Measurements from ENCODE around the gene MUC5AC. TPM values are rescaled to one million over a fixed set of nuclear protein-coding genes. Genes with fewer than 3 reads are reported as not detected.

MUC5AC gene
- total RNA-seq, 2 donors from 2014 or later: not detected

DNA sequence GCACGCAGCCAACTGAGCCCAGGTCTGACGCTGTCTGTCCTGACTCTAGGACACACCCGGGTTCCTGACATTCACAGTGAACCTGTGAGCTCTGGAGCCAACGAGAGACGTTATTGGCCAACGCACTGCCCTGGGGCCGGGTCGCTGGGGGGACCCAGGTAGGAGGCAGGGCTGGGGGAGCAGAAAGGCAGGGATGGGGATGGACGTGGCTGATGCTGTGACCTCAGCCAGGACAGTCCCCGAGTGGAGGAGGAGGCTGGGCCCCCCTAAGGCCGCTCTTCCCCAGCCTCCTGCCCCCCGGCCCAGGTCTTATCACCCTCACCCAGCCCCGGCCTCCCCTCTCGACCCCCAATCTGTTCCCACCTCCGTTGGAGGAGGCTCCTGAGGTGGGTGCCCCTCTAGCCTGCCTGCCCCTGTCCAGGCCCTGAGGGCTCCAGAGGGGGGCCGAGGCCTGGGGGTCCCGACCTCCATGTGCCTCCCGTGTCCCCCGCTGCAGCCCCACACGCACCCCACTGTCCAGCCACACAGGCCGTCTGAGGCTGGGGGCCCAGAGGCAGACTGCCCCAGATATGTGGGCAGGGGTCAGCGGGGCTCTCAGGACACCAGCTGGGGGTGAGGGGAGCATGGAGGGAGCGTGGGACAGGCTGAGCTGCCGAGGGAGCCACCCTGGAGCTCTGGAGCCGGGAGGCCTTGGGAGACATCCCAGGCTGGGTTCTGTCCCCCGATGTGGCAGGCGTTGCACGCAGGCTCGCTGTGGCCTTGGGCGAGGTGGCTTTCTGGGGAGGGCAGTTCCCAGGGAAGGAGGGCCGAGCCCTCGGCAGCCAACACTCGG, 29.2 kb upstream of the MUC5AC start:
- ATAC-seq (no peak), DNase-seq (no peak)
- Mint-ChIP-seq H3K4me3 (no peak overlapping the region), H3K4me1 (no peaks in the 10 kb centered on the region), H3K27me3 (peaks cover 10% of the 10 kb centered on the region), H3K36me3 (ENCODE audit: low read depth) (peaks cover 4% of the 10 kb centered on the region), H3K27ac (no peak overlapping the region)
- peaks cover under 1% of the 10 kb centered on the region for H3K9me3 ChIP-seq (ENCODE audit: control insufficient read depth, low read length, poor library complexity, severe bottlenecking)

DNA sequence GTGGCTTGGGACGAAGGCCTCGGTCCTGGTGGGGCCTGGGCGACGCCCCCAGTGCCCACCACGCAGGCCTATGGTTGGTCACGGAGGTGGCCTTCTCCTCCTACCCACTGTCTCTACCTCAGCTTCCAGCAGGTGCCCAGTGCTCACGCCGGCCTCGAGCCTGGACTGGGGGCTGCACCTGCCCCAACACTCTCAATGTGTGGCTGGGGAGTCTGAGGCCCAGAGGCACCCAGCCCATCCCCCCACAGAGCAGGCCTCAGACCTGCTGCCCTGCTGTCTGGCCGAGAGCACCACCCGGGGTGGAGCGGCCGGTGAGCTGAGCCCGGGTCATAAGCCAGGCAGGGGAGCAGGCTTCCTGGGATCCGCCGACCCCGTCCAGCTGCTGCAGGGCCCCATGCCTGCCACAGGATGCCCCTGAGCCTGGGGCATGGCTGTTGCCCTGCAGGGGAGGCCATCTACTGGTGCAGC, 28.6 kb upstream of the MUC5AC start:
- no peak for ATAC-seq
- peaks cover 10% of the 10 kb centered on the region for H3K27me3 Mint-ChIP-seq
- no peak for DNase-seq
- H3K4me1 Mint-ChIP-seq: no peaks in the 10 kb centered on the region
- H3K9me3 ChIP-seq (ENCODE audit: control insufficient read depth, low read length, poor library complexity, severe bottlenecking): peaks cover 5% of the 10 kb centered on the region
- H3K36me3 Mint-ChIP-seq (ENCODE audit: low read depth): peaks cover 4% of the 10 kb centered on the region
- H3K27ac Mint-ChIP-seq: no peak overlapping the region
- no peak overlapping the region for H3K4me3 Mint-ChIP-seq

DNA sequence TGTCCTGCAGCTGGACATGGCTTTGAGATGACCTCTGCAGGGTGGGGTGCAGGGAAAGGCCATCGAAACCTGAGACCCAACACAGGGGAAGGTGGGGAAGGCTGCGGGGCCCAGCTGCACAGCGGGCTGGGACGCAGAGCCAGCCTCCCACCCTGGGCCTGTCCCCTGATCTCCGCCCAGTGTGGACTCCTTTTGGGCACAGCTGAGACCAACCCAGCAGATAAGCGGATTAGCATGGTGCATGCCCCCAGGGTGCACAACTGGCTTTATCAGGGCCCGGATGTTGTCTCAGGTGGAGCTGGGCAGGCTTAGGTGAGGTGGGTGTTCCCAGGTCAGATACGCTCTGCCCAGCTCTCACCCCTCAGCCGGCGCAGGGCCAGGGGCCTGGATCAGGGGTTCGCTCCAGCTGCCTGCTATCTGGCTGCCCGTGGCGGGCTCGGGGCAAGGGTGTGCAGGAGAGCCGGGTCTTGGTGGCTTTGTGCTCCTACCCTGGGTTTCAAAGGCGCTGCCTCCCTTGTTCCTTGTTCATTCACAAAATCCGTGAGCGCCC, 28.1 kb upstream of the MUC5AC start:
- ATAC-seq (no peak), DNase-seq (no peak)
- H3K9me3 ChIP-seq (ENCODE audit: control insufficient read depth, low read length, poor library complexity, severe bottlenecking): peaks cover 5% of the 10 kb centered on the region
- Mint-ChIP-seq H3K36me3 (ENCODE audit: low read depth) (peaks cover 4% of the 10 kb centered on the region), H3K27me3 (peaks cover 10% of the 10 kb centered on the region), H3K4me3 (no peak overlapping the region), H3K4me1 (no peaks in the 10 kb centered on the region), H3K27ac (no peak overlapping the region)

DNA sequence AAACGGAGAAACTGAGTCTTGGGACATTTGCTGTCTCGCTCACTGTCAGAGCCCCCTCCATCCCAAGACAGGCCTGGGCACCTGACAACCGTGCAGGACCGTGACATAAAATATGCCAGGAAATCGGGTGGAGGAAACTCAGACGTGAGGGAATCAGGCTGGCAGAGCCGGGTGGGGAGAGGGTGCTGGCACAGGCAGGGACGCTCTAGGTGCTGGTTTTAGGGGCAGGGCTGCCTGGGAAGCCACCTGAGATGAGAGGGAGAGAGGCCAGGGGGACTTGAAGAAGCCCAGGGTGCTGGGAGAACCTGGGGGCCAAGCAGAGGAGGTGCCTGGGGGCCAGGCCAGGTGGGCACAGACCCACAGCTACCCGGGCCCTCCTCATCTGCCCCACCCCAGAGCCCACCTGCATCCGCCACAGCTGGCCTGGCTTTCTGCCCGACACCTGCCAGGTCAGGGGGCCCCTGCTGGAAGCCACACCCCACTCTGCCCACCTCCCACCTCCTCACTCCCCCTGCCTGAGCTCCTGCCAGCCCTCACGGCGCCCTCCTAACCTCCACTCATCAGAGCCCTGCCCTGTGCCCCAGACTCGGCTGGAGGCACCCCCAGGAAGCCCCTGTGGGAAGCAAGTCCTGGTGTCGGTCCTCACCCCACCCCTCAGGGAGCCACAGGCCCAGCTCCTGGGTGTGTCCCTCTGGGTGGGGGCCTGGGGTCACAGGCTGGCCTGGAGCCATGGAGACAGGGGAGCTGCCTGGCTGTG, 27.3 kb upstream of the MUC5AC start:
- peaks cover 5% of the 10 kb centered on the region for H3K9me3 ChIP-seq (ENCODE audit: control insufficient read depth, low read length, poor library complexity, severe bottlenecking)
- Mint-ChIP-seq H3K4me1 (no peaks in the 10 kb centered on the region), H3K27me3 (peaks cover 10% of the 10 kb centered on the region), H3K27ac (no peak overlapping the region), H3K4me3 (no peak overlapping the region), H3K36me3 (ENCODE audit: low read depth) (peaks cover 4% of the 10 kb centered on the region)
- no peak for DNase-seq
- ATAC-seq: no peak

DNA sequence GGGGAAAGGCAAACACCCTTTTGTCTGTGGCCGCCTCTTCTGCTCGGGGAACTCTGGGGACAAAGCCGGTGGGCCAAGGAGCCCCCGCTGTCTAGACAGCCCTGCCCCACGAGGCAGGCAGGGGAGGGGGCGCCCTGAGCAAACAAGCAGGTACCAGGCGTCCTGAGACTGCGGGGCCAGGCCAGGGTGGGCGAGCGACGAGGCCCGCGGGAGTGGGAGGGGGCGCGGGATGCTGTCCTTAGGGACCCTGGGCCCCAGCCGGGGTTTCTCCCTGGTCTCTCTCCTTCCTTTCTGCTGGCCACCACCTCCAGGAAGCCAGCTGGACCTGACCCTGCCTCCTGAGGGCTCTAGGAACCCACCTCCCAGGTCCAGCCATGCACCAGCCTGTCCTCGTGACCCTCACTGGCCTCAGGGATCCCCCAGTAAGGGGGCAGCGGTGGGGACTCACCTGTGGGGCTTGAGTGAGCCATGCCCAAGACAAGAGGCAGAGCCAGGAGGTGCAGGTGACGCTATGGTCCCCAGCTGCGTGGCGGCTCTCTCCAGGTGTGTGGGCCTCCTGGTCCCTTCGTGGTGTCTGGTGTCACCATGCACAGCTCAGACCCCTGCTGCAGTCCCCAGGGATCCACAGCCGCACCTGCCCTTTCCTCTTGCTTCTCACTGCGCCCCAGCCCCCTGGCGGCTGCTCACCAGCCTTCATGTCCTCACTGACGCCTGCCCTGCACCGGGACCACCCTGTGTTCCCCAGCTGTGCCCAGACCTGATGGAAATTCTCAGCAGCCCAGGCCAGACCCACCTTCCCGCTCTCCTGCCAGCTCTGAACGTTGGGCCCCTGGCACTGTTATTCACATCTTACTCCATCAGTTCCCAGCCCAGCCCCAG, 26.5 kb upstream of the MUC5AC start:
- Mint-ChIP-seq H3K4me1 (no peaks in the 10 kb centered on the region), H3K27me3 (peaks cover 10% of the 10 kb centered on the region), H3K36me3 (ENCODE audit: low read depth) (peaks cover 4% of the 10 kb centered on the region), H3K27ac (no peak overlapping the region), H3K4me3 (no peak overlapping the region)
- ATAC-seq (no peak), DNase-seq (no peak)
- peaks cover 5% of the 10 kb centered on the region for H3K9me3 ChIP-seq (ENCODE audit: control insufficient read depth, low read length, poor library complexity, severe bottlenecking)

DNA sequence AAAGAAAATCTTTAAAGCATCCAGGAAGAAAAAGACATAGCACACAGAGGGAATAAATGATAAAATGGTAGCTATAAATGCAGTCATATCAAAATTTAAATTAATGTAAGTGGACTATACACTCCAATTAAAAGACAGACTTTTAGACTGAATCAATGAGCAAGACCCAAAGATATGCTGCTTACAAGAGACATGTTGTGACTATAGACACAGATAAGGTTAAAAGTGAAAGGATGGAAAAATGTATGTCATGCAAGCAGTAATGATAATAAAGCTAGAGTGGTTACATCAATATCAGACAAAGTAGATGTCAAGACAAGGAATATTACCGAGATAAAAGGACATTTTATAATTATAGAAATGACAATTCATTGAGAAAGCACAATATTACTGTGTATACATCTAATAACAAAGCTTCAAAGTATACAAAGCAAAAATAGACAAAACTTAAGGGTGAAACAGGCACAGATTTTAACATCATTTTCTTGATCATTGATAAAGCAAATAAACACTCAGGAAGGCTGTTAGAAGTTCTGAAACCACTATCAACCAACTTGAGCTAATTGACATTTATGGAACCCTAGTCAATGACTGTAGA, 22.8 kb upstream of the MUC5AC start:
- Mint-ChIP-seq H3K36me3 (ENCODE audit: low read depth) (peaks cover 4% of the 10 kb centered on the region), H3K4me3 (no peak overlapping the region), H3K27me3 (peaks cover 10% of the 10 kb centered on the region), H3K27ac (no peak overlapping the region), H3K4me1 (no peaks in the 10 kb centered on the region)
- ATAC-seq (no peak), DNase-seq (no peak)
- H3K9me3 ChIP-seq (ENCODE audit: control insufficient read depth, low read length, poor library complexity, severe bottlenecking): peaks cover 5% of the 10 kb centered on the region

DNA sequence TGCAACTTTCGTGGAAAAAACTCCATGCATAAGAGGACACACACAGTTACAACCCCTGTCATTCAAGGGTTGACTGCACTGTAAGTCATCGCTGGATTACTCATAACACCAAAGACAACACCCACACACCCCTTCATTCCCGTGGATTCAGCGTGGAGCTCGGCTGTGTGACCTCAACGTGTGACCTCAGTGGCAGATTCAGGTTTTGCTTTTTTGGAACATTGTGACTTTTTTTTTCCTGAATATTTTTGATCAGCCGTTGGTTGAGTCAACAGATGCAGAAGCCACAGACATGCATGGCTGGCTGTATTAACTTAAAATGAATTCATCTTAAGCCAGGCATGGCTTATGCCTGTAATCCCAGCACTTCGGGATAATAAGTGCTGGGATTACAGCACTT, 19.7 kb upstream of the MUC5AC start:
- Mint-ChIP-seq H3K4me1 (no peaks in the 10 kb centered on the region), H3K27me3 (no peaks in the 10 kb centered on the region), H3K4me3 (no peak overlapping the region), H3K36me3 (ENCODE audit: low read depth) (no peaks in the 10 kb centered on the region), H3K27ac (no peak overlapping the region)
- ATAC-seq: no peak
- DNase-seq: no peak
- H3K9me3 ChIP-seq (ENCODE audit: control insufficient read depth, low read length, poor library complexity, severe bottlenecking): peaks cover 5% of the 10 kb centered on the region

DNA sequence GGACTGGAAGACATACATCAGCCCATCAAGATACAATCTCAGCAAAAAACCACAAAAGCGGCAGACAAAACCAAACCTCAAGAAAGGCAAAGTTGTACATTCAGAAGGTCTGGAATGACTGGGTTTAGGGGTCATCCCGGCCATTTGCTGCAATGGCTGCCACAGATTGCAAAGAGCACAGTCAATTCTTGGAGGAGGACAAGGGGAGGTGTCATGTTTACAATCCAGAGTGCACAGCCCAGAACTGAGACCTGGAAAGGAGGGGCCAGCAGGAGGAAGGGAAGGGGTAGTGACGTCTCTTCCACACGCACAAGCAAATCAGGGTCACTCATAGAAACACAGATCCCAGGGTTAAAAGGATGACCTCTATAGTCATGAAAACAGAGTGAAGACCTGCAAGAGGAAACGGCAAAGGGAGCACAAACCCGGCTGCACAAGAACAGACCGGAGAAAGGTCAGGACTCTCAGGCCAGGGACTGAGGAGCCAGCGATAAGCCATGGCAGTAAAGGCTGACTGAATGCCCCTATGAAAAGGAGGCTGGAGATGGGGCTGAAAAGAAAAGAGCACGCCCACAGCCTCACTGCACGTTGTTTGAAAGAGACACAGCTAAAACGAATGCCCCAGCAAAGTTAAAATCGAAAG, 18.2 kb upstream of the MUC5AC start:
- no peak for ATAC-seq
- no peaks in the 10 kb centered on the region for H3K27me3 Mint-ChIP-seq
- no peak overlapping the region for H3K4me3 Mint-ChIP-seq
- no peak overlapping the region for H3K27ac Mint-ChIP-seq
- DNase-seq: no peak
- H3K36me3 Mint-ChIP-seq (ENCODE audit: low read depth): no peaks in the 10 kb centered on the region
- H3K9me3 ChIP-seq (ENCODE audit: control insufficient read depth, low read length, poor library complexity, severe bottlenecking): no peaks in the 10 kb centered on the region
- H3K4me1 Mint-ChIP-seq: no peaks in the 10 kb centered on the region

DNA sequence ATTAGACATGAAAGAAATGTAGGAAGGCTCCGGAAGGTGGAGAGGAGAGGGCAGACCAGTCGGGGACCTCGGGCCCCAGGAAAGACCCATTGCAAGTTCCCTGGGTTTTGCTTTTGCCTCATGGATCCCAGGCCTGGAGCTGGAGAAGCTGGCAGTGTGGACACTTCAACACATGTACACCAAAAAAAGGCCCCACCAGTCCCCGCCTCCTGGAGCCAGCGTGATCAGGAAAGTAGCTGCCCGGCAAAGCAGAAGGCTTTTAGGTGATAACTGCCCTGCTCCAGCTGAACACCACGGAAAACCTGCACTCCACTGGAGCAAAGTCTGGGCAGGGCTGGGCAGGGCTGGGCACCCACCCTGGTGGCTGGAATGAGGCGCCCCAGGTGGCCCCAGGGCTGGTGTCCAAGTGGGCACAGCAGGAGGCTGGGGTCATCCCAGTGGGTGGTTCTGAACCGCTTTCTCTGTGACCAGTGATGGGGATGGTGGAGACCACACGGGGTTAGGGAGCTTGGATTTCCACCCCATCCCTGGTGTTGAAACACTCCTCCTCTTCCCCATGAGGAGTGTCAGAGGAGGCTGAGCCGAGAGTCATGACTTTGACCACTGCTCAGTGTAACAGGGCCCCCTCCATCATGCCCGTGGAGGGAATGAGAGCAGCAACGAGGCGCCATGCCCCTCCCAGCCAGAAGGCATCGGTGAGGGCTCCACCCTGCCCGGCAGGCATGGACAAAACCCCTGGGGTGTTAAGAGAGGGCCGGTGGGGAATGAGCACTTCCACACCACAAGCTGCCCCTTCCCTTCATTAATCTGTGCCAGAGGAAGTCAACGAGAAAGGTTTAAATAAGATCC, 16.9 kb upstream of the MUC5AC start:
- H3K9me3 ChIP-seq (ENCODE audit: control insufficient read depth, low read length, poor library complexity, severe bottlenecking): no peaks in the 10 kb centered on the region
- ATAC-seq (no peak), DNase-seq (no peak)
- no peaks in the 10 kb centered on the region for H3K27me3 Mint-ChIP-seq
- H3K4me3 Mint-ChIP-seq: no peak overlapping the region
- H3K36me3 Mint-ChIP-seq (ENCODE audit: low read depth): no peaks in the 10 kb centered on the region
- no peak overlapping the region for H3K27ac Mint-ChIP-seq
- no peaks in the 10 kb centered on the region for H3K4me1 Mint-ChIP-seq

DNA sequence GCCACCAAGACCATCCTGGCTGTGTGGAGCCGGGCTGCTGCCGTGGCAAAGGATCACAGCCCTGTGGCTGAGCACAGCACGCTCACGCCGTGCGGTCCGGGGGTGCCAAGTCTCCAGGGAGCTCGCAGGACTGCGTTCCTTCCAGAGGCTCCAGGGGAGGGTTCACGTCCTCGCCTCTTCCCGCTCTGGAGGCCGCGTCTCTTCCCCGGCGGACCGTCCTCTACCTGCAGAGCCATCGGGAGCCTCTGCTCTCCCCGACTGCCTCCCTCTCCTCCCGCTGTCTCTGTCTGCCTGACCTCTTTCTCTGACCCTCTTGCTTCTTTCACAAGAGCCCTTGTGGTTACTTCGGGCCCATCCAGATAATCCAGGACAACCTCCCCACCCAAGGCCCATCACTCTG, 11.4 kb upstream of the MUC5AC start:
- no peaks in the 10 kb centered on the region for H3K4me1 Mint-ChIP-seq
- no peaks in the 10 kb centered on the region for H3K27me3 Mint-ChIP-seq

DNA sequence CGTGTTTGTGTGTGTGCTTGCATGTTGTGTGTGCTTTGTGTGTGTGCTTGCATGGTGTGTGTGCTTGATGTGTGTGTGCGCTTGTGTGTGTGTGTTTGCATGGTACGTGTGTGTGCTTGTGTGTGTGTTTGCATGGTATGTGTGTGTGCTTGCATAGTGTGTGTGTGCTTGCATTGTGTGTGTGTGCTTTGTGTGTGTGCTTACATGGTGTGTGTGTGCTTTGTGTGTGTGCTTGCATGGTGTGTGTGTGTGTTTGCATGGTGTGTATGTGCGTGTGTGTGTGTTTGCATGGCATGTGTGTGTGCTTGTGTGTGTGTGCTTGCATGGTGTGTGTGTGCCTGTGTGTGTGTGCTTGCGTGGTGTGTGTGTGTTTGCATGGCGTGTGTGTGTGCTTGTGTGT, 10.0 kb upstream of the MUC5AC start:
- no peaks in the 10 kb centered on the region for H3K4me1 Mint-ChIP-seq
- DNase-seq: no peak

More for the DNA sequence above, 11.4 kb upstream of the MUC5AC start:
- H3K4me3 Mint-ChIP-seq: no peak overlapping the region
- DNase-seq (no peak), ATAC-seq (no peak)
- H3K36me3 Mint-ChIP-seq (ENCODE audit: low read depth): no peaks in the 10 kb centered on the region
- no peak overlapping the region for H3K27ac Mint-ChIP-seq
- H3K9me3 ChIP-seq (ENCODE audit: control insufficient read depth, low read length, poor library complexity, severe bottlenecking): no peaks in the 10 kb centered on the region

More for the DNA sequence above, 10.0 kb upstream of the MUC5AC start:
- Mint-ChIP-seq H3K27ac (no peak overlapping the region), H3K36me3 (ENCODE audit: low read depth) (no peaks in the 10 kb centered on the region), H3K4me3 (no peak overlapping the region), H3K27me3 (no peaks in the 10 kb centered on the region)
- H3K9me3 ChIP-seq (ENCODE audit: control insufficient read depth, low read length, poor library complexity, severe bottlenecking): no peaks in the 10 kb centered on the region
- ATAC-seq: no peak
